Liver (tissue), 9 donors: ENCODE data around the gene BOC. TPM values are rescaled to one million over a fixed set of nuclear protein-coding genes. Genes with fewer than 3 reads are reported as not detected.

ENCODE experiments used
- DNase-seq: peaks from one replicate; pipeline ENCODE4 v3.0.0-alpha.2; 2017; ENCODE audit warnings: low spot score
- H3K27ac ChIP-seq, 2 donors: one replicate each; pipeline ENCODE4 v1.7.0; 2013; ENCODE audit warnings: inconsistent platforms in 2 of 2, low read length in 2 of 2, control low read depth in 1 of 2, low read depth in 1 of 2, mild to moderate bottlenecking in 1 of 2
- H3K27me3 ChIP-seq, 4 donors: one replicate each; pipeline versions ENCODE4 v1.6.1 to v1.7.0; 2013; ENCODE audit warnings: low read length in 3 of 4, inconsistent platforms in 1 of 4, mild to moderate bottlenecking in 1 of 4, moderate library complexity in 1 of 4; ENCODE audit not compliant: control insufficient read depth in 4 of 4, insufficient read depth in 4 of 4
- H3K36me3 ChIP-seq, 4 donors: one replicate each; pipeline versions ENCODE4 v1.6.1 to v1.7.0; 2013; ENCODE audit warnings: low read length in 3 of 4, mild to moderate bottlenecking in 3 of 4, low read depth in 1 of 4, moderate library complexity in 1 of 4; ENCODE audit not compliant: control insufficient read depth in 4 of 4, insufficient read depth in 3 of 4
- H3K4me1 ChIP-seq, 4 donors: one replicate each; pipeline versions ENCODE4 v1.6.1 to v1.7.0; 2013; ENCODE audit warnings: low read length in 3 of 4, mild to moderate bottlenecking in 3 of 4, moderate library complexity in 1 of 4; ENCODE audit not compliant: control insufficient read depth in 4 of 4, insufficient read depth in 4 of 4
- H3K4me3 ChIP-seq, 3 donors: one replicate each; pipeline versions ENCODE4 v1.6.1 to v1.7.0; 2013; ENCODE audit warnings: low read length in 3 of 3, control low read depth in 1 of 3, low read depth in 1 of 3, mild to moderate bottlenecking in 1 of 3
- H3K9ac ChIP-seq, 2 donors: one replicate each; pipeline ENCODE4 v1.7.0; 2013; ENCODE audit warnings: low read length in 2 of 2, mild to moderate bottlenecking in 2 of 2, moderate library complexity in 2 of 2, control low read depth in 1 of 2, low read depth in 1 of 2
- H3K9me3 ChIP-seq, 4 donors: one replicate each; pipeline versions ENCODE4 v1.6.1 to v1.7.0; 2013; ENCODE audit warnings: low read length in 3 of 4; ENCODE audit not compliant: control insufficient read depth in 4 of 4
- EGR1 ChIP-seq, 2 donors: IDR thresholded peaks; 2 replicates each; pipeline ENCODE4 v1.6.1; 2016 to 2018; ENCODE audit warnings: antibody characterized with exemption in 2 of 2, low read depth in 2 of 2
- FOXA1 ChIP-seq: IDR thresholded peaks from 2 replicates; pipeline ENCODE4 v1.6.1; 2016; ENCODE audit warnings: antibody characterized with exemption
- FOXA2 ChIP-seq: IDR thresholded peaks from 2 replicates; pipeline ENCODE4 v1.6.1; 2016; ENCODE audit warnings: antibody characterized with exemption
- GABPA ChIP-seq, 2 donors: IDR thresholded peaks in 1 of 2; conservative IDR thresholded peaks in 1 of 2; 2 replicates each; pipeline ENCODE4 v1.6.1; 2016; ENCODE audit warnings: antibody characterized with exemption in 2 of 2, mild to moderate bottlenecking in 1 of 2, moderate library complexity in 1 of 2
- HNF4A ChIP-seq, 2 donors: conservative IDR thresholded peaks; 2 replicates each; pipeline ENCODE4 v1.6.1; 2016; ENCODE audit warnings: antibody characterized with exemption in 2 of 2, mild to moderate bottlenecking in 2 of 2
- HNF4G ChIP-seq: IDR thresholded peaks from 2 replicates; pipeline ENCODE4 v1.6.1; 2016; ENCODE audit warnings: antibody characterized with exemption
- NR2F2 ChIP-seq: IDR thresholded peaks from 2 replicates; pipeline ENCODE4 v1.6.1; 2016; ENCODE audit warnings: antibody characterized with exemption
- RAD21 ChIP-seq, 2 donors: IDR thresholded peaks; 2 replicates each; pipeline ENCODE4 v1.6.1; 2016; ENCODE audit warnings: antibody characterized with exemption in 2 of 2, mild to moderate bottlenecking in 2 of 2
- RXRA ChIP-seq, 2 donors: IDR thresholded peaks; 2 replicates each; pipeline ENCODE4 v1.6.1; 2017 to 2018; ENCODE audit warnings: antibody characterized with exemption in 2 of 2, mild to moderate bottlenecking in 1 of 2
- SP1 ChIP-seq: IDR thresholded peaks from 2 replicates; pipeline ENCODE4 v1.6.1; 2018; ENCODE audit warnings: antibody characterized with exemption, mild to moderate bottlenecking
- YY1 ChIP-seq: IDR thresholded peaks from 2 replicates; pipeline ENCODE4 v1.6.1; 2016; ENCODE audit warnings: antibody characterized with exemption, mild to moderate bottlenecking
- WGBS: extraction: QIAGEN DNeasy Blood & Tissue Kit; methylation state at CpG from one replicate; pipeline ENCODE4 v1.1.7; 2013; 5-methylcytosine and 5-hydroxymethylcytosine counted together
- polyA plus RNA-seq, 2 donors: library from polyadenylated mRNA; stranded (reverse) in 1 of 2; unstranded in 1 of 2; fragments of 200-250 nt in 1 of 2; fragments of >200 nt in 1 of 2; fragmentation: Nextera tagmentation in 1 of 2; extraction: Ambion mirVana in 1 of 2; gene quantifications; one replicate each; pipeline versions ENCODE4 v1.2.1 to v1.2.3, GENCODE V29; 2013 to 2015
- total RNA-seq, 2 donors: library from RNA; depleted of rRNA; stranded (reverse); fragments of >200 nt; gene quantifications; one replicate each; pipeline ENCODE4 v1.2.3, GENCODE V29; 2014
- TF ChIP-seq, protein P1 (sequence below): IDR thresholded peaks from 2 replicates; pipeline ENCODE4 v1.6.1; 2016; ENCODE audit warnings: antibody characterized with exemption, mild to moderate bottlenecking
- TF ChIP-seq, protein P2 (sequence below): fragments of 150-350 bp; IDR thresholded peaks from 2 replicates; pipeline ENCODE4 v1.5.1; 2017; ENCODE audit warnings: improper control_type of control experiment, low read depth, low read length; ENCODE audit not compliant: missing input control
- TF ChIP-seq, protein P3 (sequence below): IDR thresholded peaks from 2 replicates; pipeline ENCODE4 v1.6.1; 2016; ENCODE audit warnings: antibody characterized with exemption
- TF ChIP-seq, protein P4 (sequence below): IDR thresholded peaks from 2 replicates; pipeline ENCODE4 v1.6.1; 2016; ENCODE audit warnings: antibody characterized with exemption
- TF ChIP-seq, protein P5 (sequence below): IDR thresholded peaks from 2 replicates; pipeline ENCODE4 v1.6.1; 2016; ENCODE audit warnings: antibody characterized with exemption
- donor health status: healthy.
- donor health status: healthy.
- donor health status: healthy.
- donor health status: healthy.
- donor health status: healthy.

BOC gene
- total and polyA plus RNA-seq, 4 donors, result 0.31 to 1.5 (median 0.65) TPM; not detected in 1

DNA sequence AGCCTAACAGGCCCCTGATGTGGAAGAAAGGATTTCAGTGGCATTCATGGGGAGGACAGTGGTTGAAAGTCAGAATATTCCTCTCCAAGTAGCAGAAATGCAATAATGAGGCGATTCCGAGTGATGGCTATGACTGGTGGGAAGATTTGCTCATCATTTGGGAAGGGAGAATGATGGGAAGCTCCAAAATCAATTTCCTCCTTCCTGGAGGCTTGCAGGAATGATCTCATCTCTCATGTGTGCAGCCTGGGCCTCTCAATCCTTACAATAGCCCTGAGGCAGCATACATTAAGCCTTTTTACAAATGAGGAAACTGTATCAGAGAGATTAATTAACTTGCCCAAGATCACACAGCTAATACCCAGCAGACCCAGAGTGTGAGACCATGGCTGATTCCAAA lies 58.7 kb downstream of the BOC start:
- Histone ChIP-seq H3K4me1 (peaks cover 0 to 4% (median 0%) of the 10 kb centered on the region in 4 donors), H3K9ac (no peak overlapping the region), H3K27ac (no peak overlapping the region), H3K4me3 (no peak overlapping the region), H3K27me3 (no peaks in the 10 kb centered on the region), H3K36me3 (no peaks in the 10 kb centered on the region), H3K9me3 (no peaks in the 10 kb centered on the region)
- TF ChIP-seq, protein P1, sequence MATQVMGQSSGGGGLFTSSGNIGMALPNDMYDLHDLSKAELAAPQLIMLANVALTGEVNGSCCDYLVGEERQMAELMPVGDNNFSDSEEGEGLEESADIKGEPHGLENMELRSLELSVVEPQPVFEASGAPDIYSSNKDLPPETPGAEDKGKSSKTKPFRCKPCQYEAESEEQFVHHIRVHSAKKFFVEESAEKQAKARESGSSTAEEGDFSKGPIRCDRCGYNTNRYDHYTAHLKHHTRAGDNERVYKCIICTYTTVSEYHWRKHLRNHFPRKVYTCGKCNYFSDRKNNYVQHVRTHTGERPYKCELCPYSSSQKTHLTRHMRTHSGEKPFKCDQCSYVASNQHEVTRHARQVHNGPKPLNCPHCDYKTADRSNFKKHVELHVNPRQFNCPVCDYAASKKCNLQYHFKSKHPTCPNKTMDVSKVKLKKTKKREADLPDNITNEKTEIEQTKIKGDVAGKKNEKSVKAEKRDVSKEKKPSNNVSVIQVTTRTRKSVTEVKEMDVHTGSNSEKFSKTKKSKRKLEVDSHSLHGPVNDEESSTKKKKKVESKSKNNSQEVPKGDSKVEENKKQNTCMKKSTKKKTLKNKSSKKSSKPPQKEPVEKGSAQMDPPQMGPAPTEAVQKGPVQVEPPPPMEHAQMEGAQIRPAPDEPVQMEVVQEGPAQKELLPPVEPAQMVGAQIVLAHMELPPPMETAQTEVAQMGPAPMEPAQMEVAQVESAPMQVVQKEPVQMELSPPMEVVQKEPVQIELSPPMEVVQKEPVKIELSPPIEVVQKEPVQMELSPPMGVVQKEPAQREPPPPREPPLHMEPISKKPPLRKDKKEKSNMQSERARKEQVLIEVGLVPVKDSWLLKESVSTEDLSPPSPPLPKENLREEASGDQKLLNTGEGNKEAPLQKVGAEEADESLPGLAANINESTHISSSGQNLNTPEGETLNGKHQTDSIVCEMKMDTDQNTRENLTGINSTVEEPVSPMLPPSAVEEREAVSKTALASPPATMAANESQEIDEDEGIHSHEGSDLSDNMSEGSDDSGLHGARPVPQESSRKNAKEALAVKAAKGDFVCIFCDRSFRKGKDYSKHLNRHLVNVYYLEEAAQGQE, result no peak
- TF ChIP-seq, protein P2, sequence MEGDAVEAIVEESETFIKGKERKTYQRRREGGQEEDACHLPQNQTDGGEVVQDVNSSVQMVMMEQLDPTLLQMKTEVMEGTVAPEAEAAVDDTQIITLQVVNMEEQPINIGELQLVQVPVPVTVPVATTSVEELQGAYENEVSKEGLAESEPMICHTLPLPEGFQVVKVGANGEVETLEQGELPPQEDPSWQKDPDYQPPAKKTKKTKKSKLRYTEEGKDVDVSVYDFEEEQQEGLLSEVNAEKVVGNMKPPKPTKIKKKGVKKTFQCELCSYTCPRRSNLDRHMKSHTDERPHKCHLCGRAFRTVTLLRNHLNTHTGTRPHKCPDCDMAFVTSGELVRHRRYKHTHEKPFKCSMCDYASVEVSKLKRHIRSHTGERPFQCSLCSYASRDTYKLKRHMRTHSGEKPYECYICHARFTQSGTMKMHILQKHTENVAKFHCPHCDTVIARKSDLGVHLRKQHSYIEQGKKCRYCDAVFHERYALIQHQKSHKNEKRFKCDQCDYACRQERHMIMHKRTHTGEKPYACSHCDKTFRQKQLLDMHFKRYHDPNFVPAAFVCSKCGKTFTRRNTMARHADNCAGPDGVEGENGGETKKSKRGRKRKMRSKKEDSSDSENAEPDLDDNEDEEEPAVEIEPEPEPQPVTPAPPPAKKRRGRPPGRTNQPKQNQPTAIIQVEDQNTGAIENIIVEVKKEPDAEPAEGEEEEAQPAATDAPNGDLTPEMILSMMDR, result no peak
- no peak for TF ChIP-seq FOXA1
- TF ChIP-seq YY1, result no peak
- no peak for TF ChIP-seq RAD21 (IDR thresholded peaks at IDR 0.05)
- TF ChIP-seq NR2F2, result no peak
- TF ChIP-seq, protein P3, sequence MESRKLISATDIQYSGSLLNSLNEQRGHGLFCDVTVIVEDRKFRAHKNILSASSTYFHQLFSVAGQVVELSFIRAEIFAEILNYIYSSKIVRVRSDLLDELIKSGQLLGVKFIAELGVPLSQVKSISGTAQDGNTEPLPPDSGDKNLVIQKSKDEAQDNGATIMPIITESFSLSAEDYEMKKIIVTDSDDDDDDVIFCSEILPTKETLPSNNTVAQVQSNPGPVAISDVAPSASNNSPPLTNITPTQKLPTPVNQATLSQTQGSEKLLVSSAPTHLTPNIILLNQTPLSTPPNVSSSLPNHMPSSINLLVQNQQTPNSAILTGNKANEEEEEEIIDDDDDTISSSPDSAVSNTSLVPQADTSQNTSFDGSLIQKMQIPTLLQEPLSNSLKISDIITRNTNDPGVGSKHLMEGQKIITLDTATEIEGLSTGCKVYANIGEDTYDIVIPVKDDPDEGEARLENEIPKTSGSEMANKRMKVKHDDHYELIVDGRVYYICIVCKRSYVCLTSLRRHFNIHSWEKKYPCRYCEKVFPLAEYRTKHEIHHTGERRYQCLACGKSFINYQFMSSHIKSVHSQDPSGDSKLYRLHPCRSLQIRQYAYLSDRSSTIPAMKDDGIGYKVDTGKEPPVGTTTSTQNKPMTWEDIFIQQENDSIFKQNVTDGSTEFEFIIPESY, result no peak
- no peak for TF ChIP-seq HNF4A (conservative IDR thresholded peaks at IDR 0.05)
- TF ChIP-seq SP1, result no peak
- TF ChIP-seq FOXA2, result no peak
- TF ChIP-seq GABPA (IDR thresholded peaks at IDR 0.05 in 1 of 2, conservative IDR thresholded peaks at IDR 0.05 in 1 of 2), result no peak
- TF ChIP-seq EGR1 (IDR thresholded peaks at IDR 0.05; ENCODE audit: low read depth in 2 of 2), result no peak
- 90% methylated on average over 2 of the region's 2 CpGs for WGBS
- no peak for DNase-seq

DNA sequence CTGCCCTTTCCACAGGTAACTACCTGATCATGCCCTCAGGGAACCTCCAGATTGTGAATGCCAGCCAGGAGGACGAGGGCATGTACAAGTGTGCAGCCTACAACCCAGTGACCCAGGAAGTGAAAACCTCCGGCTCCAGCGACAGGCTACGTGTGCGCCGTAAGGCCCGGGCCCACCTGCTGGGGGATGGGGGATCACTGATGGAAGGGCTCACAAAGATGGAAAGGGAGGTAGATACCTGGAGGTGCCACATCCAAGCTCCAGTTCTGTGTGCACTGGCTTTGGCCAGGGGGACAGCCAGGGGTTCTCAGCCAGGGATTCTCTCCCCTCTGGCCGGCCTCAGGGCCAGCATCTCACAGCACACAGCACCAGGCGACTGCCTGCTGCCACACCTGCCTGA lies 59.4 kb downstream of the BOC start:
- Histone ChIP-seq H3K9me3 (no peaks in the 10 kb centered on the region), H3K27ac (no peak overlapping the region), H3K4me1 (peaks cover 0 to 6% (median 0%) of the 10 kb centered on the region in 4 donors), H3K9ac (no peak overlapping the region), H3K27me3 (no peaks in the 10 kb centered on the region), H3K4me3 (no peak overlapping the region), H3K36me3 (no peaks in the 10 kb centered on the region)
- DNase-seq, result no peak
- WGBS, result 95% methylated on average over 9 of the region's 9 CpGs
- TF ChIP-seq, protein P1, result no peak
- TF ChIP-seq, protein P2, result no peak
- TF ChIP-seq, protein P3, result no peak
- TF ChIP-seq HNF4G (no peak), RXRA (IDR thresholded peaks at IDR 0.05) (no peak), FOXA2 (no peak), EGR1 (IDR thresholded peaks at IDR 0.05; ENCODE audit: low read depth in 2 of 2) (no peak)
- TF ChIP-seq, protein P4, sequence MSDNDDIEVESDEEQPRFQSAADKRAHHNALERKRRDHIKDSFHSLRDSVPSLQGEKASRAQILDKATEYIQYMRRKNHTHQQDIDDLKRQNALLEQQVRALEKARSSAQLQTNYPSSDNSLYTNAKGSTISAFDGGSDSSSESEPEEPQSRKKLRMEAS, result no peak
- TF ChIP-seq, protein P5, sequence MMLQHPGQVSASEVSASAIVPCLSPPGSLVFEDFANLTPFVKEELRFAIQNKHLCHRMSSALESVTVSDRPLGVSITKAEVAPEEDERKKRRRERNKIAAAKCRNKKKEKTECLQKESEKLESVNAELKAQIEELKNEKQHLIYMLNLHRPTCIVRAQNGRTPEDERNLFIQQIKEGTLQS, result no peak
